CD14-positive monocyte (primary cell): ENCODE data around the gene FRMPD4. TPM values are rescaled to one million over a fixed set of nuclear protein-coding genes. Genes with fewer than 3 reads are reported as not detected.

Experiments
- DNase-seq, 3 donors: peaks; one replicate each; pipeline ENCODE4 v3.0.0-alpha.2; 2011 to 2022
- H2AFZ ChIP-seq: 2 replicates; pipeline ENCODE4 v1.6.0; 2012; ENCODE audit warnings: mild to moderate bottlenecking, low read depth, low read length, inconsistent platforms; ENCODE audit not compliant: insufficient read depth, poor library complexity, severe bottlenecking
- H3K27ac ChIP-seq, 2 donors: 1 replicate in 1 of 2; 2 replicates in 1 of 2; pipeline ENCODE4 v1.5.1; 2012 to 2013; ENCODE audit warnings: low read length in 2 of 2, control low read depth in 1 of 2, inconsistent platforms in 1 of 2, low read depth in 1 of 2, mild to moderate bottlenecking in 1 of 2
- H3K27me3 ChIP-seq, 2 donors: one replicate each; pipeline versions ENCODE4 v1.6.0 to v1.6.1; 2011 to 2013; ENCODE audit warnings: low read length in 2 of 2; ENCODE audit not compliant: control insufficient read depth in 2 of 2, insufficient read depth in 2 of 2
- H3K36me3 ChIP-seq, 2 donors: replicated peaks in 1 of 2; 1 replicate in 1 of 2; 2 replicates in 1 of 2; pipeline versions ENCODE4 v1.5.1 to v1.6.1; 2012 to 2013; ENCODE audit warnings: low read length in 2 of 2, control low read depth in 1 of 2, inconsistent platforms in 1 of 2, mild to moderate bottlenecking in 1 of 2; ENCODE audit not compliant: insufficient read depth in 2 of 2, control insufficient read depth in 1 of 2
- H3K4me1 ChIP-seq, 2 donors: 1 replicate in 1 of 2; 2 replicates in 1 of 2; pipeline versions ENCODE4 v1.5.1 to v1.6.1; 2012 to 2013; ENCODE audit warnings: low read length in 2 of 2, control low read depth in 1 of 2, inconsistent platforms in 1 of 2, mild to moderate bottlenecking in 1 of 2, moderate library complexity in 1 of 2; ENCODE audit not compliant: insufficient read depth in 2 of 2, control insufficient read depth in 1 of 2
- H3K4me2 ChIP-seq: replicated peaks from 2 replicates; pipeline ENCODE3; 2012; ENCODE audit warnings: low read length, moderate library complexity, mild to moderate bottlenecking; ENCODE audit not compliant: poor library complexity, severe bottlenecking; ENCODE audit errors: extremely low read depth
- H3K4me3 ChIP-seq, 3 experiments: fragments of 200-600 bp in 1 of 3; sonication (generic) in 1 of 3; replicated peaks in 1 of 3; 1 replicate in 2 of 3; 2 replicates in 1 of 3; pipeline ENCODE4 v1.5.1; 2011 to 2013; ENCODE audit warnings: low read length in 3 of 3, mild to moderate bottlenecking in 3 of 3, control low read depth in 2 of 3, low read depth in 2 of 3, inconsistent platforms in 1 of 3, moderate library complexity in 1 of 3
- H3K79me2 ChIP-seq: 2 replicates; pipeline ENCODE4 v1.6.0; 2012; ENCODE audit warnings: mild to moderate bottlenecking, control low read depth, inconsistent platforms, low read length, moderate library complexity; ENCODE audit not compliant: insufficient read depth
- H3K9ac ChIP-seq: 2 replicates; pipeline ENCODE4 v1.6.0; 2017; ENCODE audit warnings: low read length, mild to moderate bottlenecking; ENCODE audit not compliant: insufficient read depth, poor library complexity, severe bottlenecking
- H3K9me3 ChIP-seq, 2 donors: replicated peaks in 1 of 2; 1 replicate in 1 of 2; 2 replicates in 1 of 2; pipeline versions ENCODE4 v1.5.1 to v1.6.1; 2012 to 2013; ENCODE audit warnings: low read length in 2 of 2, control low read depth in 1 of 2; ENCODE audit not compliant: control insufficient read depth in 1 of 2, insufficient read depth in 1 of 2
- H4K20me1 ChIP-seq: 2 replicates; pipeline ENCODE4 v1.6.0; 2012; ENCODE audit warnings: mild to moderate bottlenecking, low read length, control low read depth, moderate library complexity; ENCODE audit not compliant: insufficient read depth
- H3K27ac Mint-ChIP-seq, 7 donors: one replicate each; pipeline ENCODE4 v1.8.0; 2020; ENCODE audit warnings: mild to moderate bottlenecking in 7 of 7, mixed read lengths in 7 of 7, moderate library complexity in 6 of 7, inconsistent platforms in 2 of 7
- H3K27me3 Mint-ChIP-seq, 3 donors: one replicate each; pipeline ENCODE4 v1.8.0; 2021 to 2022; ENCODE audit warnings: low read depth in 3 of 3, mild to moderate bottlenecking in 3 of 3, mixed read lengths in 3 of 3, moderate library complexity in 3 of 3, inconsistent platforms in 1 of 3
- H3K36me3 Mint-ChIP-seq, 2 donors: one replicate each; pipeline ENCODE4 v1.8.0; 2020; ENCODE audit warnings: mixed read lengths in 2 of 2, inconsistent platforms in 1 of 2, mild to moderate bottlenecking in 1 of 2
- H3K4me1 Mint-ChIP-seq: one replicate; pipeline ENCODE4 v1.8.0; 2020; ENCODE audit warnings: mild to moderate bottlenecking, mixed read lengths
- H3K4me3 Mint-ChIP-seq, 2 donors: one replicate each; pipeline ENCODE4 v1.8.0; 2020; ENCODE audit warnings: mild to moderate bottlenecking in 2 of 2, mixed read lengths in 2 of 2, moderate library complexity in 1 of 2
- H3K9me3 Mint-ChIP-seq, 7 donors: one replicate each; pipeline ENCODE4 v1.8.0; 2020 to 2022; ENCODE audit warnings: mixed read lengths in 7 of 7, mild to moderate bottlenecking in 6 of 7, moderate library complexity in 6 of 7, inconsistent platforms in 2 of 7
- CTCF ChIP-seq: fragments of 200-600 bp; IDR thresholded peaks from one replicate; pipeline ENCODE4 v1.8.0; 2022; ENCODE audit warnings: antibody characterized with exemption, mild to moderate bottlenecking
- WGBS: methylation state at CpG from one replicate; pipeline ENCODE4 v1.1.5; 2013; ENCODE audit warnings: missing lambda C conversion rate; ENCODE audit not compliant: insufficient coverage; 5-methylcytosine and 5-hydroxymethylcytosine counted together
- intact Hi-C, 2 donors: fragments of 100-400 bp; cut with micrococcal nuclease; formaldehyde crosslinking; loops; one replicate each; pipeline versions ENCODE4 v1.15.0 to v1.15.1; 2023
- polyA plus RNA-seq, 3 donors: library from polyadenylated mRNA; depleted of rRNA in 1 of 3; unstranded in 2 of 3; stranded (reverse) in 1 of 3; fragments of 300-500 nt in 2 of 3; fragments of >200 nt in 1 of 3; fragmentation: Illumina TruSeq in 2 of 3; gene quantifications; 1 replicate in 2 of 3; 2 replicates in 1 of 3; pipeline ENCODE4 v1.2.3, GENCODE V29; 2012 to 2021

Gene FRMPD4
- polyA plus RNA-seq, 3 donors: not detected

GRCh38 chrX:12278151-12278550 is 139.9 kb downstream of the FRMPD4 start:
- no CpG with 5 or more reads among the region's 1 CpG for WGBS
- intact Hi-C loops: no loop called here

GRCh38 chrX:12282991-12283390 is 144.7 kb downstream of the FRMPD4 start:
- H3K4me2 ChIP-seq: no peak overlapping the region
- H3K9me3 Mint-ChIP-seq: peaks cover 0 to 4% (median 0%) of the 10 kb centered on the region in 7 donors
- no peak for DNase-seq
- no peaks in the 10 kb centered on the region for H3K27me3 Mint-ChIP-seq
- H3K36me3 Mint-ChIP-seq: no peaks in the 10 kb centered on the region
- H3K36me3 ChIP-seq: no peaks in the 10 kb centered on the region
- H2AFZ ChIP-seq: no peak overlapping the region
- H3K4me3 ChIP-seq: no peak overlapping the region
- no peak overlapping the region for H3K4me3 Mint-ChIP-seq
- intact Hi-C loops: no loop called here
- H3K9me3 ChIP-seq: no peaks in the 10 kb centered on the region
- H3K9ac ChIP-seq: no peak overlapping the region
- WGBS: 100% methylated on average over 1 of the region's 2 CpGs
- H3K27me3 ChIP-seq: no peaks in the 10 kb centered on the region
- no peaks in the 10 kb centered on the region for H3K79me2 ChIP-seq
- H3K4me1 ChIP-seq: no peaks in the 10 kb centered on the region
- H3K4me1 Mint-ChIP-seq: no peaks in the 10 kb centered on the region
- TF ChIP-seq CTCF: no peak
- H4K20me1 ChIP-seq: no peaks in the 10 kb centered on the region
- no peak overlapping the region for H3K27ac Mint-ChIP-seq
- H3K27ac ChIP-seq: no peak overlapping the region

More at GRCh38 chrX:12278151-12278550, 139.9 kb downstream of the FRMPD4 start:
- H2AFZ ChIP-seq: no peak overlapping the region
- H3K9me3 ChIP-seq: no peaks in the 10 kb centered on the region
- TF ChIP-seq CTCF: no peak
- no peak for DNase-seq
- no peaks in the 10 kb centered on the region for H3K4me1 ChIP-seq
- H3K36me3 ChIP-seq: no peaks in the 10 kb centered on the region
- H3K27ac ChIP-seq: no peak overlapping the region
- no peaks in the 10 kb centered on the region for H3K27me3 ChIP-seq
- H3K27ac Mint-ChIP-seq: no peak overlapping the region
- no peaks in the 10 kb centered on the region for H4K20me1 ChIP-seq
- H3K36me3 Mint-ChIP-seq: no peaks in the 10 kb centered on the region
- H3K4me3 Mint-ChIP-seq: no peak overlapping the region
- no peak overlapping the region for H3K9ac ChIP-seq
- H3K4me2 ChIP-seq: no peak overlapping the region
- no peaks in the 10 kb centered on the region for H3K79me2 ChIP-seq
- H3K4me3 ChIP-seq: no peak overlapping the region
- H3K4me1 Mint-ChIP-seq: no peaks in the 10 kb centered on the region
- peaks cover 0 to 7% (median 0%) of the 10 kb centered on the region in 7 donors for H3K9me3 Mint-ChIP-seq
- H3K27me3 Mint-ChIP-seq: no peaks in the 10 kb centered on the region
